GDM1 (cell line): Measurements from ENCODE around the gene CPT1C.

Experiments used
- DNase-seq: peaks from one replicate; lab custom pipeline; 2025; lab: John Stamatoyannopoulos, UW

The CPT1C gene

DNA sequence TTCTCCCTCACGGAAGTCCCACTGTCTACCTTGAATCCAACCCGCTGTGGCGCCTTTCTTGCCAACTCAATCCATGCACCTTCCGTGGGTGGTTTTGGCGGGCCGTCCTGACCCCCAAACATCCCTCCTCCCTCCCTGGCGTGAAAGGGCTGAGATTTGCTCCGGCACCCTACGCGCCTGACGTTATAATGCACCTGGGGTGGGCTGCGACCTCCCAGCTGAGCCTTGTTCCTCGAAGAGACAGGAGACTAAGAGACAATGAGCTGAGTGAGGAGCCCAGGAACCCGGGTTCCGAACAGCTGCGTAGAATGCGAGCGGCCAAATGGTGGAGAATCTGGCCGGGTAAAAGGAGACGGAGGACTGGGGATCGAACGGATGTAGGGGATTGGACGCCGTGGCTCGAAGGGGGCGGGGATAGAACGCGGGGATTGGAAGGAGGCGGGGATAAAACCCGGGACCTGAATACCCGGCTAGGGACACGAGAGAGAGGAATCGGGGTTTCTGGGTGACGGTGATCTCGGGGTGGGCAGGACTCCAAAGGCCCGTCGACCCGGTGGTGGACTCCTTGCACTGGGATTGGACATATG lies at the start of gene CPT1C:
Gene CPT1C, plus strand, starts transcription at position 461 of the 587 bp plus-strand sequence. CDS start 1,137 bp downstream, outside the sequence.
- no peak for DNase-seq

DNA sequence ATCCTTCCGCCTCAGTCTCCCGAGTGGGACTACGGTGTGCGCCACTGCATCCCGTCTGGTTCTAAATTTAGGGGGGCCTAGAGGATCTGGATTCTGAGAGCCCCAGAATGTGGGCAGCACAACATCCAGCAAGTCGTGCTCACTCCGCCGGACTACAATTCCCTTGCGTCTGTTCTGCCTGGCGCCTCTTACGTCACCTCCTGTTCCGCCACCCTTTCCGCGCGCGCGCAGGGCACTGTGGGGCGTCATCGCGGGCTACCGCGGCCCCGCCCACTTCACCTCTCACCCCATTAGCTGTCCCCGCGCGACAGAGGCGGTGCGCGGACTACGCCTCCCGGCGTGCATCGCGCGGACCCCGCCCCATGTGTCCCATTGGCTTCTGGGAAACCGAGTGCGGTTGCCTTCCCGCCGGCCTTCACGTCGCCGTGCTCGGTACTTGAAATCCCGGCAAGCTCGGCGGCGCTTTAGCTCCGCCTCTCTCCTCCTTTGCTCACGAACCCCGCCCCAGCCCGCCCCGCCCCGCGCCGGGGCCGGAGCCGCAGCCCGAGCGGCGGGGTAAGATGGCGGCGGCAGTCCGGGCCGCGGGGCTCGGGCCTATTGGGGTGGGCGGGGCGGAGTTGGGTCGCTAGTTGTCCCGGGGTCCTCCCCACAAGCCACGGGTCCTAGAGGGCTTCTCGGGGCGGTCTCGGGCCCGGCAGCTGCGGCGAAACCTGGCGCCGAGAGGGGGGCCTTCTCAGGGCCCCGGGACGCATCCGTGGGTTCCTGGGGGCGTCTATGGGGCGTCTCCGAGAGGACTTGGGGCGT lies 49.0 kb upstream of the CPT1C start, which contains the start of gene SCAF1:
Gene SCAF1, plus strand, starts transcription at position 522 of the 804 bp plus-strand sequence. CDS start 2,818 bp downstream, outside the sequence.
- DNase-seq = peak; percentile 100

GRCh38 chr19:49642492-49643035 lies 48.4 kb upstream of the CPT1C start:
- no peak for DNase-seq

DNA sequence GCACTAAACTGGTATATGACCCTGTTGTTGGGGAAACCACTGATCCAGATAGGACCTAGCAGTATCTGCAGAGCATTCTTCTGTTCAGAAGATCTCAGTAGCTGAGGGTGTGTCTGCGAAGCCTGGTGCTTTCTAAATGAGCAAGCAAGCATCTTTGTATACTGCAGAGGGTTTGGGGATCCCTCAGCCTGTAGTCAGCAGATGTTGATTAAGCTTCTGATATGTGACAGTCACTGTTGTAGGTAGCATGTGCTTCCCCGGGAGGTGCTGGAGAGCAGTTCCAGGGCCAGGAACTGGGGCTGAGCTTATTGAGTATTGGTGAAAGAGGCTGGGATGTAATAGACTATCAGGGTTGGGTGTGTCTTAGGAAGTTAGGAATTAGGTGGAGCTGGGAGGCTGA lies 47.5 kb upstream of the CPT1C start:
- DNase-seq = no peak

GRCh38 chr19:49645592-49645991 lies 45.3 kb upstream of the CPT1C start:
- no peak for DNase-seq

- DNase-seq = no peak
Observed at GRCh38 chr19:49645995-49646394, 44.9 kb upstream of the CPT1C start.

- DNase-seq = no peak
Observed at GRCh38 chr19:49646586-49646985, 44.3 kb upstream of the CPT1C start.

DNA sequence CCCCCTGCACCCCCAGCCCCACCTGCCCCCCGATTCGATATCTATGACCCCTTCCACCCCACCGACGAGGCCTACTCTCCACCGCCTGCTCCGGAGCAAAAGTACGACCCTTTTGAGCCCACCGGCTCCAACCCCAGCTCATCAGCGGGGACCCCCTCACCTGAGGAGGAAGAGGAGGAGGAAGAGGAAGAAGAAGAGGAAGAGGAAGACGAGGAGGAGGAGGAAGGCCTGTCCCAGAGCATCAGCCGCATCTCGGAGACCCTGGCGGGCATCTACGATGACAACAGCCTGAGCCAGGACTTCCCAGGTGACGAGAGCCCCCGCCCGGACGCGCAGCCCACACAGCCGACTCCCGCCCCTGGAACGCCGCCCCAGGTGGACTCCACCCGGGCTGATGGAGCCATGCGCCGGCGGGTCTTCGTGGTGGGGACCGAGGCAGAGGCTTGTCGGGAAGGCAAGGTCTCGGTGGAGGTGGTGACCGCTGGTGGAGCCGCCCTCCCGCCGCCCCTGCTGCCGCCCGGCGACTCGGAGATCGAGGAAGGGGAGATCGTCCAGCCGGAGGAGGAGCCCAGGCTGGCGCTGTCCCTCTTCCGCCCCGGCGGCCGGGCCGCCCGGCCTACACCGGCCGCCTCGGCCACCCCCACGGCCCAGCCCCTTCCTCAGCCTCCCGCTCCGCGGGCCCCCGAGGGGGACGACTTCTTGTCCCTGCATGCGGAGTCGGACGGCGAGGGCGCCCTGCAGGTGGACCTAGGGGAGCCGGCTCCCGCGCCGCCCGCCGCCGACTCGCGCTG lies 39.7 kb upstream of the CPT1C start:
- no peak for DNase-seq

DNA sequence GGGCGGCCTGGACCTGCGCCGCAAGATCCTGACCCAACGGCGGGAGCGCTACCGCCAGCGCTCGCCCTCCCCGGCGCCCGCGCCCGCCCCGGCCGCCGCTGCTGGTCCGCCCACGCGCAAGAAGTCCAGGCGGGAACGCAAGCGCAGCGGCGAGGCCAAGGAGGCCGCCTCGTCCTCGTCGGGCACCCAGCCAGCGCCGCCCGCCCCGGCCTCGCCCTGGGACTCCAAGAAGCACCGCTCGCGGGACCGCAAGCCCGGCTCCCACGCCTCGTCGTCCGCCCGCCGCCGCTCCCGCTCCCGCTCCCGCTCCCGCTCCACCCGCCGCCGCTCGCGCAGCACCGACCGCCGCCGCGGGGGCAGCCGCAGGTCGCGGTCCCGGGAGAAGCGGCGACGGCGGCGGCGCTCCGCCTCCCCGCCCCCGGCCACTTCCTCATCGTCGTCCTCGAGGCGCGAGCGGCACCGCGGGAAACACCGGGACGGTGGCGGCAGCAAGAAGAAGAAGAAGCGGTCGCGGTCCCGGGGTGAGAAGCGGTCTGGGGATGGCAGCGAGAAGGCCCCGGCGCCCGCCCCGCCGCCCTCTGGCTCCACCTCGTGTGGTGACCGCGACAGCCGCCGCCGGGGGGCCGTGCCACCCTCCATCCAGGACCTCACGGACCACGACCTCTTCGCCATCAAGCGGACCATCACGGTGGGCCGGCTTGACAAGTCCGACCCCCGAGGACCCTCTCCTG lies 38.9 kb upstream of the CPT1C start:
- no peak for DNase-seq

- DNase-seq = no peak
Observed at GRCh38 chr19:49652551-49653465, 38.1 kb upstream of the CPT1C start.

GRCh38 chr19:49653466-49653806 lies 37.5 kb upstream of the CPT1C start:
- DNase-seq = no peak

GRCh38 chr19:49654581-49654980 lies 36.3 kb upstream of the CPT1C start:
- no peak for DNase-seq

DNA sequence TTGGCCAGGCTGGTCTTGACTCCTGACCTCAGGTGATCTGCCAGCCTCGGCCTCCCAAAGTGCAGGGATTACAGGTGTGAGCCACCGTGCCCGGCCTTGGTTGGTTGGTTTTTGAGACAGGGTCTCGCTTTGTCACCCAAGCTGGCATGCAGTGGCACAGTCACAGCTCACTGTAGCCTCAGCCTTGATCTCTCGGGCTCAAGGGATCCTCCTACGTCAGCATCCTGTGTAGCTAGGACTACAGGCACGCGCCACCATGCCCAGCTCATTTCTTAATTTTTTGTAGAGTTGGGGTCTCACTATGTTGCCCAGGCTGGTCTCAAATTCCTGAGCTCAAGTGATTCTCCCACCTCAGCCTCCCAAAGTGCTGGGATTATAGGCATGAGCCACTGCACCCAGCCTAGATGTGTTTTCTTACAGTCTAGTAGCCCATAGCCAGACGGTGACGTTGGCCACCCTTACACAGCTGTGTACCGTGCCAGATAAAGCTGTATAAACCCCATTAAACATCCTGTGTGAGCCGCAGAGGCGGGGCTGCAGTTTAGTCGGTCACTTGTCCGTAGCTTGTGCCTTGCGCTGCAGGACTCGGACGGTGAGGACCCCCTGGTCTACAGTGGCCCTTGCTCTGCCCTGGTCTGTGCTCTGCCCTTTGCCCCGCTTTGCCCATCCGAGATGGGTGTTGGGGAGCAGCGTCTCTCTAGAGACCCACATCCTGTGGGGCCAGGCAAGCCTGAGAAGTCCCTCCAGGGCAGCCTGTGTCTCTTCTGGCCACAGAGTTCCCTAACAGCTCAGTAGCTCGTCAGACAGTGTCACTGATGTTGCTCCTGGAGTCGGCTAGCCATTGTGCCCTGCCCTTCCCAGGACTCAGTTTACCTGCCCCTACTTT lies 35.1 kb upstream of the CPT1C start:
- DNase-seq = no peak

GRCh38 chr19:49656456-49657109 lies 34.3 kb upstream of the CPT1C start:
- DNase-seq = no peak

- DNase-seq = no peak
Observed at GRCh38 chr19:49657493-49658138, 33.3 kb upstream of the CPT1C start.

DNA sequence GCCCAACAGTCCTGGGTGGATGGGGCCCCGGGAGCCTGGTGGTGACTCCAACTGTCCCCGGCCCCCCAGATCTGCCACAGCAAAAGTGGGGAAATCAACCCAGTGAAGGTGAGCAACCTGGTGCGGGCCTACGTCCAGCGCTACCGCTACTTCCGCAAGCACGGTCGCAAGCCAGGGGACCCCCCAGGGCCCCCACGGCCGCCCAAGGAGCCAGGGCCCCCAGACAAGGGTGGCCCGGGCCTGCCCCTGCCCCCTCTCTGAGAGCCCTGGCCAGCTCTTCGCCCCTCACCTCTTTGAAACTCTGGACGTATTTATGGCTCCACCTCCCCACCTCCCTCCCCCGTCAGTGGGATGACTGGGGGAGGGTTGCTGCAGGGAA lies 32.8 kb upstream of the CPT1C start:
- DNase-seq = no peak

- DNase-seq = no peak
Observed at GRCh38 chr19:49658566-49659442, 32.1 kb upstream of the CPT1C start.
